HG03439 (cell line): ENCODE data around the gene MED20.

Experiments used
- ATAC-seq: cut with Tn5 transposase; IDR thresholded peaks from one replicate; pipeline ENCODE4 v1.9.1; 2021; ENCODE audit warnings: mild to moderate bottlenecking, moderate library complexity; ENCODE audit not compliant: unreplicated experiment

MED20 gene

GRCh38 chr6:41914869-41915530 is 5.9 kb downstream of the MED20 start:
- ATAC-seq: no peak

DNA sequence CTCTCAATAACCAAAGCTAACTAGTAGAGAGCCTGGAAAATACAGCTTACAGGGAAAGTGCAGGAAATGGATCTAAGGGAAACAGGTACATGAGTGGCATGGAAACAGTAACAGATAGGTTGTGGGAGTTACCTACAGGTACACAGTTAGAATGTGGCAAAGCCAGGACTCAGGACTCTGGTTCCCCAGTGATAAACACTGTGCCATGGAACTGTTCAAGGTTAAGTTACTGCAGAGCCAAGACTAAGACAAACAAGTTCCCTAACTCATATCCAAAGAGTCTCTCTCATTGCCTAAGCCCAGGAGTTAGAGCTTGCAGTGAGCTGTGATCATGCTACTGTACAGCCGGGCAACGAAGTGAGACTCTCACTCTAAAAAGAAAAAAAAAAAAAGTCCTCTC is 6.6 kb downstream of the MED20 start:
- no peak for ATAC-seq

- ATAC-seq: no peak
Observed at GRCh38 chr6:41909727-41910126, 11.2 kb downstream of the MED20 start.

DNA sequence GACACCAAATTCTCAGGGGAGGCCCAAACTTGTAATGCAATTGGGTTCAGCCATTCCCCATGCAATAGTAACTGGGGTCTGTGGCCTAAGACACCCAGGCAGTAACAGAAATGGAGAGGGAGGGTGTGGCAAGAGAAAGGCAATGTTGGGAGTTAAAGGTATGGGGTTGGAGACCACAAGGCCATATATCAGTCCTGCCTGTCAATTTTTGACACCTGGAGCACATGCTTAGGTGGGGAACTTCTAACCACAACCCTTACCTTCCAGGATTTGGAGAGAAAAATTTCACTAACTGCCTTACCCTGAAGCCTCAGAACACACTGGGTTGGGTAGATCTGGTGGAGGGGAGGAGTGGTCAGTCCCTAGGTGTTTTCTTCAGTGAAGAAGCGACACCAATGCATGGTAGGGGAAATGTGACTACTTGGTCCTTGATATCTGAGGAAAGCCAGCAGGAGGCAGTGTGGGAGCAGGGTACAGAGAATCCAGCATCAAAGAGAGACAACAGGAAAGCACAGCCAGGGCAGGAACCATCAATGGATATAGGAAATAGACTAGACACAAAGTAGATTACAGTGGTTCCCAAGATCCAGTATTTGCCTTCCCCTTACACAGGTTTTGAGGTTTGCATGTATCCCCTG is 18.9 kb downstream of the MED20 start:
- no peak for ATAC-seq

GRCh38 chr6:41900861-41901260 is 20.1 kb downstream of the MED20 start:
- ATAC-seq: no peak

GRCh38 chr6:41896281-41896680 is 24.7 kb downstream of the MED20 start:
- no peak for ATAC-seq

DNA sequence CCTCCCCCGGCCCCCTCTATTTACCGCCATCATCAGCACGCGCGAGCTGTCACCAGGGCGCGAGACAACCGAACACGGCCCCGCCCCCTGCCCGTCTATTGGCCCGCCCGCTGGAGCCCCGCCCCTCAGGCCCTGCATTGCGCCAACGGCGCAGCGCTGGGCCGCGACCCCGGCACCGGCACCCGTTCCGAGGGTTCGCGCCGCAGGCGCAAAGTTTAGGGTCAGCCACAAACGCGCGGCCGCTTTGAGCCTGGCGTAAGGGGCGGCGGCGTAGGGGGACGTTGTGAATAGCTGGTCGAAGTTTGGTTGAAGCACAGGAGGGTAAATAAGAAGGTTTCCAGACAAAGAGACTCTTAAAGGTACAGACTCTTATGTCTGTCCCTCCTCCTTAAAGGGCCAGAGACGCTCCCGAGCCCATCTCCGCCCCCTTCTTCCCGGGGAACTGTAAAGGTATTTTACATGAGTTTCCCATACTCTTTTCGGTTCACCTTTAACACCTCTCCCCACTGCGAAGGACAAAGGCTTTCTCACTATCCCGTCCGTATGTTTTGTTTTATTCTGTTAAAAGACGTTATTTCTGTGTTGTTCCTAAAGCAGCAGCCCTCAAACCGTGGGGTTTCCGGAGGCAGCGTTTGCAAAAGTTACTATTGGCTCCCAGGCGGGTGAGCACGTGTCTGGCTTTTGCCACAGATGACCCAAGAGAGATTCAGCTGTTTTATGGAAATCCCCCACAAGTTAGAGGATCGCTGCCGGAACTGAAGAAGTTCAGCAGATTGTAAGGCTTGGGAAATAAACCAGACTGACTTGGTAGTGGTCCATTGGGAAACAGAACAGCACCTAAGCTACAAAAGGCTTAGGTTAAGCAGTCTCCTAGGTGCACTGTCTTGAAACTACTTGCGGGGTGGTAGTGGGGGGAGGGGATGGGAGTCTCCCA is 25.4 kb downstream of the MED20 start, which contains the start of gene USP49:
Gene USP49, minus strand, starts transcription at position 76 of the 934 bp plus-strand sequence. CDS start 88,392 bp downstream, outside the sequence.
- peak; percentile 82 for ATAC-seq

GRCh38 chr6:41894366-41895299 is 26.3 kb downstream of the MED20 start:
- peak; percentile 35 for ATAC-seq

DNA sequence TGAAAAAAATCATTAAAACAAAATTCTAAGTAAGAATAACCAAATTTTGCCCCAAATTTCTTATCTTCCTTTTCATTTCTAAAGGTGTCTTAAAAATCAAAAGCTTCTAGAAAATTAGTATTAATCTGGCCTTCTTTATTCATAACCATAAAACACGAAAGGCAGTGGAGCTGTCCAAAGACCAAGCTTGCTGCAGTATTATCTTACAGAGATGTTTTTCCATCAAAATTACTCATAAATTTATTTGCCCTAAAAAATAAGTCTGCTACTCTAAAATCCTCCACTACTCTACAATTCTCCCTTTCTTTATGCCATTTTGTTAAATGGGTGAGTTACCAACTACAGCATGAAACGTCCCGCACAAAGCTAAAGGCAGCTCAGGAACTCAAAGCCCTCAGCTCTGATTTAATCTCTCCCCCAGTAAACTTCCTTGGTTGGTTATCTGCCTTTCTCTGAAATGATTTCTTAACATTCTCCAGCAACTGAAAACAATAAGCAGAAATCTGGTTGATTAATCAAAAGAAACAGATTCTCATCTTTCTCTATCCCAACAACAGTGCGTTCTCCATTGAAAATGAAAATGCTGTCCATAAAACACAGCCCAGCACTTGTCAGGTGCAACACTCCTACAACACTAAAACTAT is 27.9 kb downstream of the MED20 start:
- ATAC-seq: no peak

DNA sequence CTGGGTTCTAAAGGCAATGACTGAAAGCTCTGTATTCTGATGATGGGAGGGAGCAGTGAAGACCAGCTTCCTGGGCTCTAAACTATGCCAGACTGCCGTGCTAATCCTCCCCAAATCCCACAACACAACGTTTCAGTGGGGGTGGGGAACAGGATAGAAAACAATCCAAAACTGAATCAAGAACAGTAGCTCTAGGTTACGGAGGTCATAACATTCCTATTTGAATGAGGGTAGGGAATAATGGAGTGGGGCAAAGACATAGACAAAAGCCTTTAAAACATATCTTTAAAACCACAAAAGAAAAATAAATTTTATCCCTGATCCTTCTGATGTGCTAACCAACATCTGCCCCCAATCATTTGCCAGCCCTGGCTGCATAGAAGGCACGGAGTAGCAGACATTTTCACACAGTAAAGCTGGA is 33.6 kb downstream of the MED20 start:
- ATAC-seq: no peak

DNA sequence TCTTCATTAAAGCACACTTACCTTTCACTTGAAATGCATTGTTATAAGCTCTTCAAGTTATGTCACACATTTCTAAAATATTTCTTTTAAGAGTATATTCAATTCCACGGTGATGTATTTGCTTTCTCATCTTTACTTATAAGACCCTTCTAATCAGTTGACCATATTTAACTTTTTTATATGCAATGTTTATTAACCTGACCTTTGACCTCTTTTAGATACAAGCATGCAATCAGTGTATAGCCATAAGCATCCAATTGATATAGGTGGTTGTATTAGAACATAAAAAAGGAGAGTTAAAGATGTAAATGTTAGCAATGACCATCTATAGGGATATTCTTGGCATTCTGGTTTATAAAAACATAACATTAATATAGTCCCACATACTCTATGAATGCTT is 35.0 kb downstream of the MED20 start:
- ATAC-seq: no peak

DNA sequence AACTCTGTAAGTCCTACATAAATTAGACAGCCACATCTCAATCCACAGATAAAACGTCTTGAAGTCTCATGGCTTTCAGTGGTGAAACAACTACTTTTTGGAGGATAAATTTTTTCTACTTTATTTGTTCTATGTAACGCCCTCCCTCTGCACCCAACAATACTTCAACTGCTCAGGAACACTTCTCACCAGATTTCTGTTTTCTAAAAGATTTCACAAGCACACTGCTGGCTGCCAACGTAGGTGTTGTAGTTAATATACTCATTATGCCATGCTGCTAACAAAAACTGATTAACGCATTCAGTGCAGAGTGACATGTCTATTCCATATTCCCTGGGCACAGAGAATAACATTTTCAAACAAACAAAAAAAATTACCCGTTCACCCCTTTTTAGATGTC is 36.0 kb downstream of the MED20 start:
- no peak for ATAC-seq

GRCh38 chr6:41881506-41881905 is 39.4 kb downstream of the MED20 start:
- ATAC-seq: no peak

DNA sequence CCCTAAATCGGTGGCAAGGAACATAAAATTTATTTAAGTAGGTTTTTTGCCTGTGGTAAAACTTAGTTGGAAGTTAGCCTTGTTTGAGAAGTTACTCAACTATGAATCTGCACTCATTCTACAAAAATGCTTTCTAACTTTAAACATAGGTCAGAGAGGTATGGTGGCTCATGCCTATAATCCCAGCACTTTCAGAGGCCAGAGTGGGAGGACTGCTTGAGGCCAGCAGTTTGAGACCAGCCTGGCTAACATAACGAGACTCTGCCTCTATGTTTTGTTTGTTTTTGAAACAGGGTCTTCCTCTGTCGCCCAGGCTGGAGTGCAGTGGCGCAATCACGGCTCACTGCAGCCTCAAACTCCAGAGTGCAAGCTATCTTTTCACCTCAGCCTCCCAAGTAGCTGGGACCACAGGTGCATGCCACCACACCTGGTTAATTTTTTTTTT is 42.0 kb downstream of the MED20 start:
- ATAC-seq: no peak

GRCh38 chr6:41878246-41878645 is 42.7 kb downstream of the MED20 start:
- no peak for ATAC-seq

DNA sequence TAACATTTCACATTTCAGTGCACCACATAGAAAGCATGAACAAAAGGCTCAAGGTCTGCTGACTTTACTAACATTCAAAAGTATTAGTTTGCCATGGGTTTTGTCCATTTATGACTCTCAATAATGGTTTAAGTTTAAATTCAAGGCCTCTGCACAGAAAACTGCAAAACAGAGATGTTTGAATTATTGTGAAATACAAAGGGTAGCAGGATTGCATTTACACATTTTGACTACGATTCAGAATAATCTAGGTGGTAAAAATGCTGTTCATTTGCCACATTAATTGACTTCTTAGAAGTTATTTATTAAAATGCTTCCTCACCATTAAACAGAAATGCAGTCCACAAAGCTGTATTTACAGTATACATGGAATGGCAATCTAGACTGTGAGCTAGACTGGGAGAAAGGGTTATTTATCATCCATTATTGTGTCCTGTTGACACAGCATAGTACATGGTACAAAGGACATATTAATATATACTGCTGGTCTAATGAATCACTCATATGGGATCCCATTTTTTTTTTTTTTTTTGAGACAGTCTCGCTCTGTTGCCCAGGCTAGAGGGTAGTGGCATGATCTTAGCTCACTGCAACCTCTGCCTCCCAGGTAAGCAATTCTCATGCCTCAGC is 43.8 kb downstream of the MED20 start:
- ATAC-seq: no peak

GRCh38 chr6:41874741-41875140 is 46.2 kb downstream of the MED20 start:
- no peak for ATAC-seq

DNA sequence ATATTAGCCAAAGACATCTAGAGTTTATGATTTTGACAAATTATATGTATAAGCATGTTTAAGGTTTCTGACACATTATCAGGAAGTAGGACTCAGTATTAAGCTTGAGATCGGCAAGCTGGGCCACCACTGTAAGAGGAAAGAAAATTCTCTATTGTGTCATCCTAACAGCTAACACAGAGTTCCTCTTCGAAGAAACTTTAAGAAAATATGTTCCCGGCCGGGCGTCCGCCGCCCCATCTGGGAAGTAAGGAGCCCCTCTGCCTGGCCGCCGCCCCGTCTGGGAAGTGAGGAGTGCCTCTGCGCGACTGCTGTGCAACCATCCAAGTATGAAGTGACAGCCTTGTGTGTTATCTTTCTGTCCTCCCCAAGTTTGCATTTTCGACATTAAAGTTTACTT is 48.8 kb downstream of the MED20 start:
- no peak for ATAC-seq

GRCh38 chr6:41871691-41872090 is 49.2 kb downstream of the MED20 start:
- no peak for ATAC-seq
